BLaER1 (cell line): ENCODE data around the gene DGKQ.
"Not testable (repeated sequence)": the region's sequence is repeated elsewhere in the genome, so short reads cannot be mapped to it uniquely, and the experiment has no call there.

ENCODE experiments used
- H3K27ac ChIP-seq: shearing (Covaris generic); formaldehyde crosslinking; 2 replicates; pipeline ENCODE4 v1.8.1; 2022
- H3K27me3 ChIP-seq: shearing (Covaris generic); formaldehyde crosslinking; 2 replicates; pipeline ENCODE4 v1.8.1; 2022
- H3K36me3 ChIP-seq: shearing (Covaris generic); formaldehyde crosslinking; 2 replicates; pipeline ENCODE4 v1.8.1; 2022
- H3K4me1 ChIP-seq: shearing (Covaris generic); formaldehyde crosslinking; 2 replicates; pipeline ENCODE4 v1.8.1; 2022
- H3K4me2 ChIP-seq: shearing (Covaris generic); formaldehyde crosslinking; 2 replicates; pipeline ENCODE4 v1.8.1; 2022
- H3K4me3 ChIP-seq: shearing (Covaris generic); formaldehyde crosslinking; 2 replicates; pipeline ENCODE4 v1.8.1; 2022
- H3K9ac ChIP-seq: shearing (Covaris generic); formaldehyde crosslinking; 2 replicates; pipeline ENCODE4 v1.8.1; 2022
- H3K9me3 ChIP-seq: shearing (Covaris generic); formaldehyde crosslinking; 2 replicates; pipeline ENCODE4 v1.8.1; 2022
- H4K20me1 ChIP-seq: shearing (Covaris generic); formaldehyde crosslinking; 2 replicates; pipeline ENCODE4 v1.8.1; 2022
- Cebpa-rat ChIP-seq: shearing (Covaris generic); IDR thresholded peaks from 2 replicates; pipeline ENCODE4 v1.8.1; 2022

DGKQ gene

DNA sequence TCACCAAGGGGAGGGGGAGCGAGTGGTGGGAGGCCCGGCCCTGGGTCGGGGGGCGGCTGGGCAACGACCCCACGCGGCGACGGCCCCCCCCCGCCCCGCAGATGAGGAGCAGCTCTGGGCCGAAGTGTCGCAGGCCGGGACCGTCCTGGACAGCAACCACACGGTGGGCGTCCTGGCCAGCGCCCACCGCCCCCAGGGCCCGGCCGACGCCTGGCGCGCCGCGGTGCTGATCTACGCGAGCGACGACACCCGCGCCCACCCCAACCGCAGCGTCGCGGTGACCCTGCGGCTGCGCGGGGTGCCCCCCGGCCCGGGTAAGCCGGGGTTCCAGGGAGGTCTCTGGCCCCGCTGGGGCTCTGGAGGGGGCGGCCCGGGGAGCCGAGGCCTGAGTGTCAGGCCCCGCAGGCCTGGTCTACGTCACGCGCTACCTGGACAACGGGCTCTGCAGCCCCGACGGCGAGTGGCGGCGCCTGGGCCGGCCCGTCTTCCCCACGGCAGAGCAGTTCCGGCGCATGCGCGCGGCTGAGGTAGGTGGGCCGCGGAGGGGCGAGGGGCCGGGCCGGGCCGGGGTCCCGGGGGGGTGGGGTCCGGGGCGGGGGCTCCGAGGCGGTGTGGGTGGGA lies 29.4 kb upstream of the DGKQ start:
- Histone ChIP-seq H3K9me3 (peaks cover 23% of the 10 kb centered on the region; the same call in 1 of the 2 replicates), H3K27ac (no peak overlapping the region), H3K4me3 (no peak overlapping the region), H4K20me1 (peaks cover 70% of the 10 kb centered on the region), H3K27me3 (peaks cover 99% of the 10 kb centered on the region), H3K4me2 (no peak overlapping the region), H3K4me1 (peaks cover 31% of the 10 kb centered on the region), H3K36me3 (no peaks in the 10 kb centered on the region), H3K9ac (no peak overlapping the region)
- TF ChIP-seq Cebpa-rat: no peak

GRCh38 chr4:1002131-1002630 lies 28.8 kb upstream of the DGKQ start:
- Histone ChIP-seq H3K4me3 (no peak overlapping the region), H3K4me2 (no peak overlapping the region), H3K27me3 (peaks cover 99% of the 10 kb centered on the region), H3K36me3 (no peaks in the 10 kb centered on the region), H3K9ac (no peak overlapping the region), H3K27ac (no peak overlapping the region), H3K4me1 (peaks cover 36% of the 10 kb centered on the region), H3K9me3 (peaks cover 23% of the 10 kb centered on the region; the same call in 1 of the 2 replicates), H4K20me1 (peaks cover 76% of the 10 kb centered on the region)
- TF ChIP-seq Cebpa-rat: peak; percentile 68

- Histone ChIP-seq H3K4me3 (no peak overlapping the region), H3K4me1 (peaks cover 36% of the 10 kb centered on the region), H4K20me1 (peaks cover 80% of the 10 kb centered on the region), H3K27me3 (peaks cover 99% of the 10 kb centered on the region), H3K27ac (no peak overlapping the region), H3K4me2 (no peak overlapping the region), H3K9ac (no peak overlapping the region), H3K9me3 (peaks cover 18% of the 10 kb centered on the region; the same call in 1 of the 2 replicates), H3K36me3 (no peaks in the 10 kb centered on the region)
- no peak for TF ChIP-seq Cebpa-rat
Measured at GRCh38 chr4:1001561-1002130, 28.3 kb upstream of the DGKQ start.

- H4K20me1 ChIP-seq: peaks cover 89% of the 10 kb centered on the region
- peak overlapping the region; percentile 48; the same call in 1 of the 2 replicates for H3K4me2 ChIP-seq
- H3K27ac ChIP-seq: no peak overlapping the region
- H3K36me3 ChIP-seq: no peaks in the 10 kb centered on the region
- peaks cover 13% of the 10 kb centered on the region; the same call in 1 of the 2 replicates for H3K9me3 ChIP-seq
- peaks cover 99% of the 10 kb centered on the region for H3K27me3 ChIP-seq
- peaks cover 36% of the 10 kb centered on the region for H3K4me1 ChIP-seq
- H3K9ac ChIP-seq: no peak overlapping the region
- no peak overlapping the region for H3K4me3 ChIP-seq
- TF ChIP-seq Cebpa-rat: no peak
Measured at GRCh38 chr4:1000686-1001260, 27.4 kb upstream of the DGKQ start.

GRCh38 chr4:999882-1000425 lies 26.6 kb upstream of the DGKQ start:
- Histone ChIP-seq H4K20me1 (peaks cover 90% of the 10 kb centered on the region), H3K4me3 (0 out of 2 replicates have a peak overlapping the region, but pooled peaks have one; percentile 4), H3K4me2 (peak overlapping the region; percentile 48), H3K9ac (no peak overlapping the region), H3K27ac (no peak overlapping the region), H3K4me1 (peaks cover 30% of the 10 kb centered on the region), H3K27me3 (peaks cover 98% of the 10 kb centered on the region), H3K36me3 (no peaks in the 10 kb centered on the region), H3K9me3 (peaks cover 13% of the 10 kb centered on the region; the same call in 1 of the 2 replicates)
- no peak for TF ChIP-seq Cebpa-rat

DNA sequence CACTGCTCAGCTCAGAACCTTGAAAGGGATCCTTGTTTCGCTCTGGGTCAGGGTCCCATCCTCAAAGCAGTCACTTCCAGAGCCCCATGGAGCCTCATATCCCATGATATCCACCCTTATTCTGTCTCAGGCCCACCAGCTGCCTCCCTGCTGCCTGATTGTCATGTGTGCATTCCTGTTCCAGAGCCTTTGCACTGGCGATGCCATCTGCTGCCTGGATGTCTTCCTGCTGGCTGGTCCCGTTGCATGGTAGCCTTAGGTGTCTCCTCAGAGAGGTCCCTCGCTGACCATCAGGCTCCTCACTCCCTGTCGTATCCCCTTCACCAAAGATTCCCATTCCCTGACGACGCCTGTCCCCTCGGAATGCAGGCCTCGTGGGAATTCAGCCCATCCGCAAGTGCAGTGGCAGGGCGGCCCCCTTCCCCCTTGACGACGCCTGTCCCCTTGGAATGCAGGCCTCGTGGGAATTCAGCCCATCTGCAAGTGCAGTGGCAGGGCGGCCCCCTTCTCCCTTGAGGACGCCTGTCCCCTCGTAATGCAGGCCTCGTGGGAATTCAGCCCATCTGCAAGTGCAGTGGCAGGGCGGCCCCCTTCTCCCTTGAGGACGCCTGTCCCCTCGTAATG lies 26.0 kb upstream of the DGKQ start:
- H3K27me3 ChIP-seq: peaks cover 95% of the 10 kb centered on the region
- not testable (repeated sequence) for H3K27ac ChIP-seq, H3K9ac ChIP-seq, H3K36me3 ChIP-seq, H3K4me3 ChIP-seq
- peaks cover 88% of the 10 kb centered on the region for H4K20me1 ChIP-seq
- peaks cover 13% of the 10 kb centered on the region; the same call in 1 of the 2 replicates for H3K9me3 ChIP-seq
- peak overlapping the region; percentile 48 for H3K4me2 ChIP-seq
- H3K4me1 ChIP-seq: peaks cover 26% of the 10 kb centered on the region

DNA sequence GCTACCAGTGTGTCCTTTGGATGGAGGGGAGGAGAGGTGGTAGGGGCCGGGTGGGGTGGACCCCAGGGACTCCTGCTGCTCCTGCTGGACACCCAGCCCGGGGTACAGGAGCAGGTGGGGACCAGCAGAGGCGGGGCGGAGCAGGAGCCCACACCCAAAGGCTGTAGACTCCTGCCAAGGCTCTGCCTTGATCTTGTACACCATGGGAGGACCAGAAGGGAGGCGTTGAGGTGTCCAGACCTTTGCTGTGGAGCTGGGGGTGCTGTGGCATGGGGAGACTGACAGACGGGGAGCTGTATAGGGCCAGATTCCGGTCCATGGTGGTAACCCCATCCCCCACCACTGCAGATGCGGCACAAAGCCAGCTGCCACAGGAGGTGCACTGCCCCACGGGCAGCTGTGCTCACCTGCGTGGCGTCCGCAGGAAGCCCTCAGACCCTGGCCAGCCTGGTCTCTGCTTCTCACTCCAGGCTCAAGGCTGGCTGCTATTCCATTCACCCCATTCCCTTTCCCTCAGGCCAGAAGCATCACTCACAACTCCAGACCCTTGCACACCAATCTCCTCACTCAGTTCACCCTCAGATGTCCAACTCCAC lies 24.8 kb upstream of the DGKQ start:
- Histone ChIP-seq H3K9me3 (peaks cover 13% of the 10 kb centered on the region; the same call in 1 of the 2 replicates), H3K27me3 (peaks cover 83% of the 10 kb centered on the region), H3K4me2 (no peak overlapping the region; the same call in 1 of the 2 replicates), H3K9ac (no peak overlapping the region), H4K20me1 (peaks cover 86% of the 10 kb centered on the region), H3K4me1 (peaks cover 26% of the 10 kb centered on the region), H3K36me3 (no peaks in the 10 kb centered on the region), H3K27ac (no peak overlapping the region), H3K4me3 (no peak overlapping the region)
- no peak for TF ChIP-seq Cebpa-rat

DNA sequence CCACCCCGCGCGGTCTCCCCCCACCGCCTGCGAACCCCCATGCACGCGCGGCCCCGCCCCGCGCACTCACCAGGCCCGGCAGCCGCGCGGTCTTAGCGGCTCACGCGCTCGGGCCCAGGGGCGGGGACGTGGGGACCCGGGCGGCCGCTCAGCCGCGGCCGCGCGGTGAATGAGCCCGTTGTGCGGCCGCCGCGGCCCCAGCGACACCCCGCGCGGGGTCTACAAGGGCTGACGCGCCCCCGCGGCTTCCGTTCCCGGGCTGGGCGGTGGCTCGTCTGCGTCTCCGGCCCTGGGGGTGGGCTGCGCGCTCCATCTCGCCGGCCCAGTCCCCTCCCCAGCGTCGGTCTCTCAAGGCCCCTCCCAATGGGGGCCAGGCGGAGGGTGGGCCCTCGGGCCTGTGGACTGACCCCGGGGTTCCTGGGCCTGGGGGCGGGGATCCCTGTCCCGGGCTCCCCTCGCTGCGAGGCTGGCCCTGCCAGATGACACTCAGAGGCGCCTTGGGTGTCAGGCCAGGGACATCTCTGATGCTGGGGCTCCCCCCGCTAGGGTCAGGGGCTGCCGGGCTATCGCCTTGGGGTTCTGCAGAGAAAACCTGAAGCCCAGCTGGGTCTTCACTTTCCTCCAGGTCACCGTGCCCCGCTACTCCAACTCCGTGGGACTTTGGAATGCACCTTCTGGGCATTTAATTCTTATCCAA lies 24.2 kb upstream of the DGKQ start:
- peak overlapping the region; percentile 58 for H3K4me3 ChIP-seq
- H3K4me2 ChIP-seq: peak overlapping the region; percentile 71

DNA sequence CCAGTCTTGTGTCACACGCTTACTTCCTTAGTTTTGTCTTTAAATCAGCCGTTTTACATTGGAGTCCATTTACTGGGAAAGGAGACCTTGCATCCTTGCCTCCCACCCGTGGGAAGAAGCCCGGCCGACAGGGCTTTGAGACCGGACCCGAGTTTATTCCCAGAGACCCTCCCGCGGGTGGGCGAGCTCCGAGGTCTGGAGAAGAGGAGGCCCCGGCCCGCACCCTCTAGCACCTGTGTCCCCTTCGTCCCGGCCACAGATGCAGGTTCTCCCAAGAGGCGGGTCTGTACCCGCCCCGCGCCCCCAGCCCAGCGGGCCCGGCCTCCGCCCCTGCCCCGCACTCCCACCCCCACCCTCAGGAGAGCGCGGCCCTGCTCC lies 23.6 kb upstream of the DGKQ start:
- H3K9ac ChIP-seq: no peak overlapping the region
- H3K4me2 ChIP-seq: 0 out of 2 replicates have a peak overlapping the region, but pooled peaks have one; percentile 71
- peaks cover 4% of the 10 kb centered on the region; the same call in 1 of the 2 replicates for H3K9me3 ChIP-seq
- H3K4me3 ChIP-seq: peak overlapping the region; percentile 58; the same call in 1 of the 2 replicates
- TF ChIP-seq Cebpa-rat: no peak
- H4K20me1 ChIP-seq: peaks cover 91% of the 10 kb centered on the region
- H3K27ac ChIP-seq: no peak overlapping the region
- H3K4me1 ChIP-seq: peaks cover 26% of the 10 kb centered on the region
- H3K27me3 ChIP-seq: peaks cover 72% of the 10 kb centered on the region
- H3K36me3 ChIP-seq: peaks cover 4% of the 10 kb centered on the region; the same call in 1 of the 2 replicates

More for the DNA sequence above, 24.2 kb upstream of the DGKQ start:
- H3K27me3 ChIP-seq: peaks cover 77% of the 10 kb centered on the region
- peaks cover 26% of the 10 kb centered on the region for H3K4me1 ChIP-seq
- TF ChIP-seq Cebpa-rat: no peak
- H3K27ac ChIP-seq: no peak overlapping the region
- peaks cover 91% of the 10 kb centered on the region for H4K20me1 ChIP-seq
- 0 out of 2 replicates have a peak, but pooled peaks cover under 1% of the 10 kb centered on the region for H3K36me3 ChIP-seq
- no peak overlapping the region for H3K9ac ChIP-seq
- peaks cover 9% of the 10 kb centered on the region; the same call in 1 of the 2 replicates for H3K9me3 ChIP-seq
